ENCODE measurements around the gene NME4. TPM values are rescaled to one million over a fixed set of nuclear protein-coding genes. Genes with fewer than 3 reads are reported as not detected.

The NME4 gene
- total RNA-seq = 47.2 and 78.2 TPM in 2 replicates

DNA sequence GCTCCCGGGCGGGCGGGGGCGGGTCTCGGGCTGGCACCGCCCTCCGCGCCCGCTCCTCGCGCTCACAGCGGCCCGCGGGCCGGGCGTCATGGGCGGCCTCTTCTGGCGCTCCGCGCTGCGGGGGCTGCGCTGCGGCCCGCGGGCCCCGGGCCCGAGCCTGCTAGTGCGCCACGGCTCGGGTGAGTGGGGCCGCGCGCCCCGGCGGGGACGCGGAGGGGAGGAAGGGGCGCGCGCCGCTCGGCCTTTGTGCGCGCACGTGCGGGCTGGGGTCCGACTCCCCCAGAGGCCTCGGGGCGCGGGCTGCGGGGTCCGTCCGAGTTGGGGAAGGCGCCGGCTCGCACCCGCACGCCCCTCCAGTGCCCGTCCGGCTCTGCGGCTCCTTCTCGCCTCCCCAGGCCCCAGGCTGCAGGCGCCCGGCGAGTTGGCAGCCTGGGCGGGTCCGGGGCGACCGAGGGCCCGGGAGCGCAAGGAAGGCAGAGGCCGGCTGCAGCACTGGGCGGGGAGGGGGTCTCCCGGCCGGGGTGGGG, at the start of gene NME4:
TSS of gene NME4 (plus strand) at position 65 of the 527 bp plus-strand sequence. CDS start at position 89, 24 bp downstream.

DNA sequence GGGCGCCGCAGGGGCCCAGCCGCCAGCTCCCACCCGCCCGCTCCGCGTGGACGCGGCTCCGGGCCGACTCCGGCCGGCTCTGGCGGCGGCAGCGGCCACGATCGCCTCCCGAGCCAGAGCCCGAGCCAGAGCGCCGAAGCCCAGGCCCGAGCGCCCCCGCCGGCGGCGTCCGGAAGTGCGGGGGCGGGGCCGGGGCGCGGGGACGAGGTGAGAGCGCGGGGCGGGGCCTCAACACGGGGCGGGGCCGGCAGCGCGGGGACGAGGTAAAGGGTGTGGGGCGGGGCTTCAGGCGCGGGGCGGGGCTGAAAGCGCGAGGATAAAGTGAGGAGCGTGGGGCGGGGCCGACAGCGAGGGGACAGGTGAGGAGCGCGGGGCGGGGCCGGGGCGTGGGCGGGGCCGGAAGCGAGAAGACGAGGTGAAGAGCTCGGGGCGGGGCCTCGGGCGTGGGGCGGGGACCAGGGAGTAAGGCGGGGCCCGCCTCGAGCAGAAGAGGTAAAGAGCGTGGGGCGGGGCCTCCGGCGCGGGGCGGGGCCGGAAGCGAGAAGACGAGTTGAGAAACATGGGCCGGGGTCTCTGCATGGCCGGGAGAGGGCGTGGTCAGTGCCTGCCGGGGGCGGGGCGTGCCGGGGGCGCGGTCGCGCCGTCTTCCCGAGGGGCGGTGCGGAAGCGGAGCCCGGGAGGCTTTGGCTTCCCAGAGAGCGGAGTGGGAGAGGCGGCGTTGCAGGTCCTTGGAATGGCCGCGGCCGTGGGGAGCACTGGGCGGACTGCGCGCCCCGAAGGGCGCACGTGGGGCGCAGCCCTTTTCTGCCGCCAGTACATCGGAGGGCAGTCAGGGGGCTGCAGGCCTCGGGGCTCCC, 44.2 kb upstream of the NME4 start, which contains the start of gene AXIN1:
TSS of gene AXIN1 (minus strand) at position 177 of the 857 bp plus-strand sequence. CDS start 5,698 bp downstream, outside the sequence.

DNA sequence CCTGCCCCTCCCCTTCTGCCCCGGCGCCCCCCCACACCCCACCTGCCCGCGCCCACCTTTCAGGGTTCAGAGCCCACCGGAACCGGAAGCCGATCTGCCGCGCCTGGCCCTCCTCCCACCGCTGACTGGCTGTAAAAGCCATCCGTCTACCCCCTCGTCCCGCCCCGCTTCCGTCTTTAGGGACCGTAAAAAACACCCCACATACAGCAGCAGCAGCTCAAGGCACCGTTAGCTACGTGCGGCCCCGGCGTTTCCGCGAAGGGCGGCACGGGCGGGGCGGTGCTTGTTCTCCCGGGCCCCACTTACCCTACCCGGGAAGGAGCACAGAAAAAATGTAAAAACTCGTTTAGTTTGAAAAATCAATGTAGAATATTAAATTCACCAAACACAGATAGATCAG, 26.6 kb upstream of the NME4 start, which contains the start of gene MRPL28:
TSS of gene MRPL28 (minus strand) at position 96 of the 400 bp plus-strand sequence. CDS start 320 bp downstream, outside the sequence.

DNA sequence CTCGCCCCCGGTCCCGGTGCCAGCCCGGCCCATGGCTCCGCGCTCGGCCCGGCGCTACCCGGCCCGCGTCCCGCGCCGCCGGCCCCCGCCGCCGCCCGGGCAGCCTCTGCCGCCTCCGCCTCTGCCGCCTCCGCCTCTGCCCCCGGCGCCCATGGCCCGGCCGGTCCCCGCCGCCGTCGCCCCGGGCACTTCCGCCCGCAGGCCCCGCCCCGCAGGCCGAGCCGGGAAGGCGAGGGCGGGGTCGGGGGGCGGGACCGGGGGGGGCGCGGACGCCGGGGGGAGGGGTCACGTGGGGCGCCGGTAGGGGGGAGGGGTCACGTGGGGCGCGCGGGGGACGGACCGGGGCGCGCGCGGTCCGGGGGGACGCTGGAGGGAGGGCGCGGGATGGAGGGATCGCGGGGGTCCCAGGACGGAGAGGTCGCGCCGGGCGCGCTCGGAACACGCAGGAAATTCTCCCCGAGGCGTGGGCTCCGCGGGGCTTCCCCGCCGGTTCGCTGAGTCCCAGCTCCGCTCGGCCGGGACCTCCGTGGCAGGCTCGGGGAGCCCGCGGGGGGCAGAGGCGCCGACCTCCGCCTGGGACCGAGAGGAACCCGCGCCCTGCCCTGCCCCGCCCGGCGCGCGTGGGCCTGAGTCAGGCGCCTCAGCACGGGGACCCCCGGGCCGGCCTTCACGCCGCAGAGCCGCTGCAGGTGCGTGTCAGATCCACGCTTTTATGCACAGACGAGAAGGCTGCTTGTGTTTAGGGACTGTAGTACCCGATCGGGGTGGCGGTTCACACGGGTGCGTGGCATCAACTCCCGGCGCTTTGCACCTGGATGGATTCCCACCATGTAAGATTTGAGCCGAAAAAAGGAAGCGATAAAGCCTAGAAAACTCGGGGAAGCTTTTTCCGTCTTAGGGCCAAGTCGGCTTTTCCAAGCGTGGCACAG, 14.9 kb upstream of the NME4 start, which contains the start of gene PGAP6:
TSS of gene PGAP6 (minus strand) at position 190 of the 929 bp plus-strand sequence. CDS start at position 33, 157 bp downstream.

DNA sequence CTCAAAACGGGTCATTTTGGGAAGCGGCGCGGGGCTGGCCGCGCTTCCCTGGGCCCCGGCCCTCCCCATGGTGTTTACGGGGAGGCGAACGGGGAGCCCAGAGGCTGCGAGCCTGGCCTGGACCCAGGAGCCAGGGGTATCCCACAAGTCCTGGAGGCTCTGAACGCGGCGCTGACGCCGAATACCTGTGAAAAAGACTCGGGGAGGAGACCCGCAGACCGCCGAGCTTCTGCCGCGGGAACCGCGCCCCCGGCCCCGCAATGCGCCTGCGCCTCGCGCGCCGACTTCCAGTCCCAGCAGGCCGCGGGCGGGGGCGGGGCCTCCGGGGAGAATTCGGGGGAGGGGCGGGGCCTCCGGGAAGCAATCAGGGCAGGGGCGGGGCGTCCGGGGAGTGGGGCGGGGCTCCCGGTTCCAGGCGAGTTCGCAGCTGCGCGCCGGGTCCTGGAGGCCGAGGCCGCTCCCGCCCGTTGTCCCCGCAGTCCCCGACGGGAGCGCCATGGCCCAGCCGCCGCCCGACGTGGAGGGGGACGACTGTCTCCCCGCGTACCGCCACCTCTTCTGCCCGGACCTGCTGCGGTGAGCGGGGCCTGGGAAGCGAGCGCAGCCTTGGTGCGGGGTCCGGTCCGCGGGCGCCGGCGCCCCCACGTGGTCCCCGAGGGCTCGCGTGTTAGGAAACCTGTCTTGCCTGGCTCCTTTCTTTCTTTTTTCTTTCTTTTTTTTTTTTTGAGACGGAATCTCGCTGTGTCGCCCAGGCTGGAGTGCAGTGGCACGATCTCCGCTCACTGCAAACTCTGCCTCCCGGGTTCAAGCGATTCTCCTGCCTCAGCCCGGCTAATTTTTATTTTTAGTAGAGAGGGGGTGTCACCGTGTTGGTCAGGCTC, 4.7 kb downstream of the NME4 start, which contains the start of gene DECR2:
TSS of gene DECR2 (plus strand) at position 418 of the 881 bp plus-strand sequence. CDS start at position 497, 79 bp downstream.

DNA sequence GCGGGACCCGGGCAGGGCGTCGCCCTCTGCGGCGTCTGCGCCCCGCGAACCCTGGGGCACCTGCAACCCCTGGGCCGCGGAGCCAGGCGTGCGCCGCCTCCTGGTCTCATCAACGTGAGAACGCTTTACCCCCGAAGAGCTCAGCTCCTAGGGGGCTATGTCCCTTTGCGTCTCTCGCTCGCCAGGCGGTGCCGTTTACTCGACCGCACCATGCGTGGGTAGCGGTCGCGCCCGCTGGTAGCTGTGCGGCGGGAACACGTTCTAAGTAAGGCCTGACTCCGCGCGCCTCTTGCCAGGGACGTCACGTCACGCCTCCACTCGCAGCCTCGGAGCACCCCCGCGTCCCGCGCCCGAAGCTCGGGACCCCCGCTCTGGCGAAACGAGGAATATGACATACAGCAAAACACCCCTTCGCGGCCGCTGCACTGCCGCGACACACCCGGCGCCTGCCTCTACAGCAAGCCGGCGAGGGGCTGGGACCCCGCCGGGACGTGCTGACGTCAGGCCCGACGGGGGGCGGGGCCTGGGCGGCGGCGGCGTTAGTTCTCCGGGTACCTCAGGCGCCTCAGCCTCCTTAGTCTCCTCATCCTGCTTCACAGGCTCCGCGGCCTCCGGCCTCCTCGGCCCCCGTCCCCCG, 28.2 kb downstream of the NME4 start, which contains the start of gene RAB11FIP3:
TSS of gene RAB11FIP3 (plus strand) at position 568 of the 637 bp plus-strand sequence. CDS start 358 bp downstream, outside the sequence.

Other genes starting within 250 kb of the NME4 start
- gene HBZ, start 244.6 kb upstream of the NME4 start, total RNA-seq = not detected in 2 replicates
- gene HBM, start 231.2 kb upstream of the NME4 start, total RNA-seq = not detected in 2 replicates
- gene HBA2, start 224.3 kb upstream of the NME4 start, total RNA-seq = not detected in 2 replicates
- not detected in 2 replicates for gene HBA1, start 220.5 kb upstream of the NME4 start, total RNA-seq
- not detected in 2 replicates for gene HBQ1, start 216.7 kb upstream of the NME4 start, total RNA-seq
- gene LUC7L, start 167.8 kb upstream of the NME4 start, total RNA-seq = 23.3 and 28.8 TPM in 2 replicates
- 31.5 and 39.1 TPM in 2 replicates for gene FAM234A, start 162.4 kb upstream of the NME4 start, total RNA-seq
- gene RGS11, start 121.3 kb upstream of the NME4 start, total RNA-seq = 1.4 and 7.2 TPM in 2 replicates
- gene ARHGDIG, start 116.6 kb upstream of the NME4 start, total RNA-seq = 0.77 and 0.79 TPM in 2 replicates
- under 0.01 and 0.17 TPM in 2 replicates for gene PDIA2, start 114.0 kb upstream of the NME4 start, total RNA-seq
- 14.2 and 17.5 TPM in 2 replicates for gene AXIN1, start 44.5 kb upstream of the NME4 start, total RNA-seq
- 58.6 and 85.7 TPM in 2 replicates for gene MRPL28, start 26.7 kb upstream of the NME4 start, total RNA-seq
- 73.8 and 99.2 TPM in 2 replicates for gene PGAP6, start 15.2 kb upstream of the NME4 start, total RNA-seq
- 3.7 and 11.8 TPM in 2 replicates for gene DECR2, start 4.7 kb downstream of the NME4 start, total RNA-seq
- gene RAB11FIP3, start 28.4 kb downstream of the NME4 start, total RNA-seq = 17.5 and 18.0 TPM in 2 replicates
- 13.9 and 15.9 TPM in 2 replicates for gene CAPN15, start 130.5 kb downstream of the NME4 start, total RNA-seq
- gene PRR35, start 163.2 kb downstream of the NME4 start, total RNA-seq = not detected in 2 replicates
- 1.1 and 4.7 TPM in 2 replicates for gene NHLRC4, start 169.8 kb downstream of the NME4 start, total RNA-seq
- gene PIGQ, start 172.8 kb downstream of the NME4 start, total RNA-seq = 16.7 and 23.0 TPM in 2 replicates
- gene RAB40C, start 192.9 kb downstream of the NME4 start, total RNA-seq = 6.5 and 8.2 TPM in 2 replicates
- gene WFIKKN1, start 233.8 kb downstream of the NME4 start, total RNA-seq = 0.09 and 0.32 TPM in 2 replicates
- gene METTL26, start 239.1 kb downstream of the NME4 start, total RNA-seq = 66.9 and 80.2 TPM in 2 replicates
- 9.0 and 12.9 TPM in 2 replicates for gene MCRIP2, start 244.6 kb downstream of the NME4 start, total RNA-seq